Measurements from ENCODE around the gene OCEL1. TPM values are rescaled to one million over a fixed set of nuclear protein-coding genes. Genes with fewer than 3 reads are reported as not detected.
"Not testable (repeated sequence)": the region's sequence is repeated elsewhere in the genome, so short reads cannot be mapped to it uniquely, and the experiment has no call there.

The OCEL1 gene
- total RNA-seq, 2 experiments from 2014 or later = 23.3 to 27.4 TPM

DNA sequence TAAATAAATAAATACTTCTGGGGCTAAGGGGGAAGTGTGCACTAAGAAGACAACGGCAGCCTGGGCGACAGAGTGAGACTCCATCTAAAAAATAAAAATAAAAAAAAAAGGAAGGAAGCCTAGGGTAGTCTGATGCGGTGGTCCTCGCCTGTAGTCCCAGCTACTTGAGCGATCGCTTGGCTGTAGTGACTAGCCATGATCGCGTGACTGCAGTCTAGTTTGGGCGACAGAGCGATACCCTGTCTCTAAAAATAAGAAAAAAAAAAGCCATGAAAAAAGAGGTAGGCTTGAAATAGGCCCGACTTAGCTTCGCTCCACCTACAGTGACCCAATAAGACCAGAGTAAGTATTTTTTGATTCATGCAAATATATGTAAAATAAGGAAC, 40.6 kb downstream of the OCEL1 start:
- DNase-seq (no peak), ATAC-seq (no peak)
- H3K36me3 Mint-ChIP-seq = peaks cover 7% of the 10 kb centered on the region
- CTCF ChIA-PET = interaction anchor here (0.6 to 12.2 kb wide), 15 partner anchors 9 to 307 kb away, joined by 3 to 132 read pairs (median 4); partner anchors contain the start of genes ANKLE1, DDA1, MRPL34 and OCEL1
- H3K4me1 Mint-ChIP-seq = peaks cover 25% of the 10 kb centered on the region
- H3K27ac Mint-ChIP-seq = peak overlapping the region; percentile 78
- H3K9me3 Mint-ChIP-seq (ENCODE audit: low read depth) = no peaks in the 10 kb centered on the region
- H3K4me3 Mint-ChIP-seq = peak overlapping the region; percentile 91
- H3K27me3 Mint-ChIP-seq = no peaks in the 10 kb centered on the region

DNA sequence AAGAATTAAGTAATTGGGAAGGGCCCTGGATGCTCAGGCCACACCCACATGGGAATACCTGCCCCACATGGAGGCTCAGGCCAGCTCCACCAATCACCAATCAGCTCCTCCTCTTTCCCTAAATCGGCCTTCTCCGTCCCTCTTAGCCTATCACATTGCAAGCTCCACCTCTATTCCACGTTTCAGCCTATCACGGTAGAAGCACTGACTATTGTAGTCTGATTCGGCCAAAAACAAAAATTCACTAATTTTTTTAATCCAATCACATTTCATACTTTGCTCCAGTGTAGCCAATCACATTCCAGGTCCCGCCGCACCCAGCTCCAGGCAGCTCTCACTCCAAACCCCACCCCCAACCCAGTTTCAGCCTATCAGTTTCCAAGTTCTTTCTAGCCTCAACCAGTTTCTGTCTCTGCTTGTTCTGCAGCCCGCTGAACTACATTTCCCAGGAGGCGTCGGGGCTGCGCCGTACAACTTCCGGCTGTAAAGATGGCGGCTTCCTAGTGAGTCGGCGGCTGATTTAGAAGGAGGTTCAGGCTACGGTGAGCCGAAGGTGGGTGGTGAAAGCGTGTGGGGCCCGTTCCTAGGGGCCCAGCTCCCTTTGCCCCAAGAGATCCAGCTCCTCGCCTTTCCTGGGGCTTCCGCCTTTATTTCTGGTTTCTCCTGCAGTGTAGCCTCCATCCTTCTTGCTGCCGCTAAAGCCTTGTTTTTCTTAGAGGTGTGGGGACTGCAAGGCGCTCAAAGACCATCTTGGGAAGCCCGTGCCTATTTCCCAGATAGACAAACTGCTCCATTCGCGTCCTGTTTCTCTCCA, 41.2 kb downstream of the OCEL1 start, which contains the start of gene BABAM1:
TSS of gene BABAM1 (plus strand) at position 469 of the 814 bp plus-strand sequence. CDS start 1,364 bp downstream, outside the sequence.
- DNase-seq (peak; percentile 99), ATAC-seq (peak; percentile 97)
- H3K4me3 Mint-ChIP-seq = peak within 1 kb of the TSS; percentile 91
- H3K9me3 Mint-ChIP-seq (ENCODE audit: low read depth) = no peaks in the 10 kb centered on the region
- peak within 1 kb of the TSS; percentile 78 for H3K27ac Mint-ChIP-seq
- peaks cover 25% of the 10 kb centered on the region for H3K4me1 Mint-ChIP-seq
- CTCF ChIA-PET = interaction anchor here (0.6 to 12.2 kb wide), 18 partner anchors 8 to 307 kb away, joined by 3 to 132 read pairs (median 4); partner anchors contain the start of genes ANKLE1, DDA1, MRPL34 and OCEL1
- H3K27me3 Mint-ChIP-seq = no peaks in the 10 kb centered on the region
- peaks cover 8% of the 10 kb centered on the region for H3K36me3 Mint-ChIP-seq

- peaks cover 9% of the 10 kb centered on the region for H3K36me3 Mint-ChIP-seq
- peaks cover 25% of the 10 kb centered on the region for H3K4me1 Mint-ChIP-seq
- no peak overlapping the region for H3K27ac Mint-ChIP-seq
- no peaks in the 10 kb centered on the region for H3K9me3 Mint-ChIP-seq (ENCODE audit: low read depth)
- peak overlapping the region; percentile 91 for H3K4me3 Mint-ChIP-seq
- DNase-seq (no peak), ATAC-seq (no peak)
- no peaks in the 10 kb centered on the region for H3K27me3 Mint-ChIP-seq
- CTCF ChIA-PET = interaction anchor here (0.7 to 12.2 kb wide), 5 partner anchors 11 to 204 kb away, joined by 3 to 132 read pairs (median 3); partner anchors contain the start of gene ANKLE1
Observed at GRCh38 chr19:17268754-17269153, 42.7 kb downstream of the OCEL1 start.

DNA sequence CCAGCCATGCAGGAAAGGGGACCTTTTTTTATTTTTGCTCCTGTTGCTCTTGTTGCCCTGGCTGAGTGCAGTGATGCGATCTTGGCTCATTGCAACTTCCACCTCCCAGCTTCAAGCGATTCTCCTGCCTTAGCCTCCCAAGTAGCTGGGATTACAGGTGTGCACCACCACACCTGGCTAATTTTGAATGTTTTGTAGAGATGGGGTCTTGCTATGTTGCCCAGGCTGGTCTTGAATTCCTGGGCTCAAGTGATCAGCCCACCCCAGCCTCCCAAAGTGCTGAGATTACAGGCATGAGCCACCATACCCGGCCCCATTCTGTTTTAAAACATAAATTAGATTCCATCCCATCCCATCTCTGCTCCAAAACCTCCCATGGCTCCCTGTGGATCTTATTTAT, 48.9 kb downstream of the OCEL1 start:
- ATAC-seq = not testable (repeated sequence)

DNA sequence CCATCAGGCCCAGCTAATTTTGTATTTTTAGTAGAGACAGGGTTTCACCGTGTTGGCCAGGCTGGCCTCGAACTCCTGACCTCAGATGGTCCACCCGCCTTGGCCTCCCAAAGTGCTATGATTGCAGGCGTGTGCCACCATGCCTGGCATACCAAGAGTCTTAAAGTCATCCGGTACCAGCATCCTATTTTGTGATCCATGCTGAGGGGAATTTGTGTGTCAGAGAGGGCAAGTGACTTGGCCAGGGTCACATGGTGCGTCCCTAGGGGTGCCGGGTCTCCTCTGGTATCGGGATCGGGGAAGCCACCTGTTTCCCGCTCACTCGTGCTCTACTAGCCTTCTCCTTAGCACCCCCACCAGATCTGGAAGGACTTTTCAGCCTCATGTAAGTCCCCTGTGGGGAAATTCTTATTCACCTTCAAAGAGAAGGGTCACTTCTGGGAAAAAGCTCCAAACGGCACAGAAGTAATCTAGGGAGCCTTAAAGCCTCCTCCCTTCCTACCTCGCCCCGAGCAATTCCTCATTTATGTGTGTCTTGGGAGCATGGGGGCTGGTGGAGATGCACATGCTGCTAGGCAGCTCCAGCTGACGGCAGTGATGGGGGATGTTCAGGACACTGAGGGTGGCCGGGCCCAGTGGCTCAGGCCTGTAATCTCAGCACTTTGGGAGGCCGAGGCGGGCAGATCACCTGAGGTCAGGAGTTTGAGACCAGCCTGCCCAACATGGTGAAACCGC, 49.6 kb downstream of the OCEL1 start:
- Mint-ChIP-seq H3K4me1 (no peaks in the 10 kb centered on the region), H3K4me3 (no peak overlapping the region), H3K27me3 (no peaks in the 10 kb centered on the region), H3K36me3 (peaks cover 28% of the 10 kb centered on the region), H3K27ac (no peak overlapping the region), H3K9me3 (ENCODE audit: low read depth) (no peaks in the 10 kb centered on the region)
- CTCF ChIA-PET = interaction anchor here (1.5 kb wide), 1 partner anchor 9 kb away, joined by 3 read pairs; no protein-coding TSS in a partner anchor
- DNase-seq = no peak
- no peak for ATAC-seq

More for the DNA sequence above, 48.9 kb downstream of the OCEL1 start:
- not testable (repeated sequence) for H3K4me1 Mint-ChIP-seq; H3K4me3 Mint-ChIP-seq; H3K9me3 Mint-ChIP-seq (ENCODE audit: low read depth); H3K27ac Mint-ChIP-seq; DNase-seq; H3K27me3 Mint-ChIP-seq
- CTCF ChIA-PET = interaction anchor here (1.5 kb wide), 1 partner anchor 8 kb away, joined by 3 read pairs; no protein-coding TSS in a partner anchor
- peaks cover 31% of the 10 kb centered on the region for H3K36me3 Mint-ChIP-seq

Other genes with a start within 250 kb of the OCEL1 start
- 1 to 10 TPM in 1 of 2 experiments, under 1 TPM in 1; 0.21 to 1.3 TPM for gene CPAMD8, start 199.4 kb upstream of the OCEL1 start, total RNA-seq
- 10 to 100 TPM; 62.1 to 73.0 TPM for gene HAUS8, start 150.8 kb upstream of the OCEL1 start, total RNA-seq
- gene MYO9B, start 150.4 kb upstream of the OCEL1 start, total RNA-seq = 100 to 1,000 TPM; 280 to 356 TPM
- gene USE1, start 10.9 kb upstream of the OCEL1 start, total RNA-seq = 10 to 100 TPM; 22.1 to 23.6 TPM
- 1 to 10 TPM; 2.7 to 4.7 TPM for gene NR2F6, start 19.7 kb downstream of the OCEL1 start, total RNA-seq
- not detected for gene USHBP1, start 38.5 kb downstream of the OCEL1 start, total RNA-seq
- 100 to 1,000 TPM; 113 to 117 TPM for gene BABAM1, start 41.2 kb downstream of the OCEL1 start, total RNA-seq
- gene ANKLE1, start 55.7 kb downstream of the OCEL1 start, total RNA-seq = 10 to 100 TPM in 1 of 2 experiments, 1 to 10 TPM in 1; 9.2 to 17.2 TPM
- gene ABHD8, start 77.2 kb downstream of the OCEL1 start, total RNA-seq = 10 to 100 TPM; 10.1 to 10.7 TPM
- 100 to 1,000 TPM in 1 of 2 experiments, 10 to 100 TPM in 1; 94.7 to 115 TPM for gene MRPL34, start 79.6 kb downstream of the OCEL1 start, total RNA-seq
- 10 to 100 TPM; 47.7 to 58.9 TPM for gene DDA1, start 83.3 kb downstream of the OCEL1 start, total RNA-seq
- 10 to 100 TPM; 11.0 to 18.7 TPM for gene ANO8, start 108.6 kb downstream of the OCEL1 start, total RNA-seq
- 10 to 100 TPM; 40.4 to 44.4 TPM for gene GTPBP3, start 111.3 kb downstream of the OCEL1 start, total RNA-seq
- not detected for gene PLVAP, start 151.1 kb downstream of the OCEL1 start, total RNA-seq
- 1 to 10 TPM; 4.3 to 5.9 TPM for gene CCDC194, start 168.0 kb downstream of the OCEL1 start, total RNA-seq
- 100 to 1,000 TPM; 298 to 361 TPM for gene BST2, start 179.4 kb downstream of the OCEL1 start, total RNA-seq
- gene MVB12A, start 193.8 kb downstream of the OCEL1 start, total RNA-seq = 10 to 100 TPM; 40.4 to 51.1 TPM
- not detected for gene TMEM221, start 222.4 kb downstream of the OCEL1 start, total RNA-seq
- not detected for gene NXNL1, start 234.7 kb downstream of the OCEL1 start, total RNA-seq
- gene SLC27A1, start 244.3 kb downstream of the OCEL1 start, total RNA-seq = 1 to 10 TPM; 1.5 to 2.1 TPM

Data from activated CD8-positive, alpha-beta memory T cell treated with anti-CD3 and anti-CD28 coated beads, Interleukin-2, amount 10 ng/mL, durations not matched to agents 7 days and 5 days (primary cell).